Hematopoietic multipotent progenitor cell treated with erythropoietin and hydrocortisone succinate and interleukin-3 and kit ligand, for 15 days (in vitro differentiated cells): ENCODE data around the gene SYCE3.

Source experiments
- DNase-seq: peaks from one replicate; pipeline ENCODE4 v3.0.0-alpha.2; 2015; ENCODE audit warnings: low spot score

Gene SYCE3

GRCh38 chr22:50576070-50576469 lies 13.4 kb upstream of the SYCE3 start:
- no peak for DNase-seq

- DNase-seq = no peak
Measured at GRCh38 chr22:50575426-50575941, 12.8 kb upstream of the SYCE3 start.

DNA sequence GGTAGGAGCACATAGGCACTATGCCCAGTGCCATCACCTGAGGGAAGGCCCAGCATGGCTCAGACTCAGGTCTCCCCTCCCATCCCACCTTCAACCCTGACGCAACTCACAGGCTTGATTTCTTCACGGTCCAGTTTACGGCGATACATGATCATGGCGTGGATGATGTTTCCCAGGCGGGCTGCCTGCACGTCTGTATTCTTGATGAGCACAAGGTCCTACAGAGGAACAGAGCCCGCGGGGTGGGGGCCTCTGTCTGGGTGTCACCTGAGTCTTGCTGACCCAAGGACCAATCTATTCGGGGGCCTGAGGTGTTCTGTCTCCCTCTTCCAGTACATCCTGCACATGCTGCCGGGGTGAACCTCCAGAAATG lies 11.7 kb upstream of the SYCE3 start:
- DNase-seq = no peak

GRCh38 chr22:50573491-50574382 lies 11.0 kb upstream of the SYCE3 start:
- no peak for DNase-seq

DNA sequence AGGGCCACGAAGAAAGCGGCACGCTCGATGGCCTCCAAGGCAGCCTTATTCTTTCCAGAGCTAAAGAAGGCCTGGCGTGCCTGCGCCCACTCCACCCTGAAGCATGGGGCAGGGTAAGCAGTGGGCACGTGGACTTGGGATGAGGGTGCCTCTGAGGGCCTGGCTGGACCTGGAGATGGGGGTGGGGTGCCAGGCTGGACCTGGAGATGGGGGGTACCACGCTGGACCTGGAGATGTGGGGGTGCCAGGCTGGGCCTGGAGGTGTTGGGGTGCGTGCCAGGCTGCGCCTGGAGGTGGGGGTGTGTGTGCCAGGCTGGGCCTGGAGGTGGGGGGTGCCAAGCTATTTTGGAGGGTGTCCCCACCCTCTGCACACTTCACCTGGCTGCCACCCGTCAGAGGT lies 10.2 kb upstream of the SYCE3 start:
- DNase-seq = no peak

DNA sequence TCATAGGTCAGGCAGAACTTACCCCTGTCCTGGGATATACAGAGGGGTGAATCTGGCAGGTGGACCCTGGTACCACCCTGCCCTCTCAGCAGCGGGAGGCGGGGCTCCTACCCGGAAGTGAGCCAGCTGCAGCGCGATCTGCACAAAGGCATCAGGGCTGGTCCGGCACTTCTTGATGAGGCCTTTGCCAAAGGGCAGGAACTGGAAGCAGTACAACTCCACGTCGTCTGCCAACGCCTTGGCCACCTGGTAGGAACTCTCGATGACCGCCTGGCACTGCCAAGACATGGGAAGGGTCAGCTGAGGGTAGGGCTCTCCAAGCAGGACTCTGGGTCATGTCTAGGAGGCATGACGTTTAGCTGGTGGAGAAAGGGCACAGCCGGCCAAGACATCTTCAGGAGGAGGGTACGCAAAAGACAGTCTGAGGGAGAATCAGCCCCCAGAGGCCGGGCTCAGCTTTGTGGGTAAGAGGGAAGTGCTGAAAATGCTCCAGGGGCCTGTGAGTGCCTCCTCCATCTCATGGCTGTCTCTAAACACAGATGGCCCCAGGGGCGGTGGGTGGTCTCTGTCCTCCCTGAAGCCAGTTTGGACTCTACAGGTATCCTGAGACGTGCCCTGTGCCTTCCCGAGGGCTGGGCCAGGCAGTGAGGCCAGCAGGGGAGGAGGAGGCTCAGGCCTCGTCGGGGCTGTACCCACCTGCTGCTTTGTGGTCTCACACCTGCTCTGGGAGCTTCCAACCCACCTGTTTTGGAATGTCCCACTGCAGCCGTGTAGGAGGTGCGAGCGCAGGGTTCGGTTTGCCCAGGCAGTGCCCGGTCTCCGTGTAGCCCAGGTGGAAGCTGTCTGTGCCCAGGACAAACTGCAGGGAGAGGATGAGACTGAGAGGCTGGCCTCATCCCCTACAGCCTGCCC lies 8.8 kb upstream of the SYCE3 start:
- DNase-seq = no peak

- DNase-seq = no peak
Measured at GRCh38 chr22:50570861-50571260, 8.1 kb upstream of the SYCE3 start.

DNA sequence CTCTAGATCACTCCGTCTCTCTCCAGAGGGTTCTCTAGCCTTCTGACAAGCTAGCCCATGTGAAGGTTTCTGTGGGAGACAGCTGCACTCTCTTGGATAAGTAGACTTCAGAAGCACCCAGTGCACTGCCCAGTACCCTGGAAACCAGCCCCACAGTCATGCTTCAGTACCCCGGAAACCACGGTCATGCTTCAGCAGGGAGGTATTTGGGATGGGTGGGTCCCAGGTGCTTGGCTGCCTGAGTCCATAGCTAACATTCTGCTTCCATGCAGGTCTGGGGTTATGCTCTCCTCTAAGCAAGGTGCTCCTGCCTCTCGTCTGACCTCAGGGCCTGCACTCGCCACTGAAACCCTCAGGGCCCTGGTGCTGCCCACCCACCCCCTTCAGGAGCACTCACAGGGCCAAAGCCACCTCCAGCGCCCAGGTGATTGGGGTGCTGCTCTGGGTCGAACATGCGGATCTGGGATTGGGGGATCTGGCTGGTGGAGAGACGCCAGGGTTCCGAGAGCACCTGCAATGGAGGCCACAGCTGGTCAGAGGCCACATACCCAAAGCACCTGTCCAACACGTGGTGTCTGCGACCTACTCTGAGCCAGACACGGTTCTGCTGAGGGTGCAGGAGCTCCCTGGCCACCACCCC lies 7.3 kb upstream of the SYCE3 start:
- no peak for DNase-seq

GRCh38 chr22:50569041-50569459 lies 6.3 kb upstream of the SYCE3 start:
- DNase-seq = no peak

DNA sequence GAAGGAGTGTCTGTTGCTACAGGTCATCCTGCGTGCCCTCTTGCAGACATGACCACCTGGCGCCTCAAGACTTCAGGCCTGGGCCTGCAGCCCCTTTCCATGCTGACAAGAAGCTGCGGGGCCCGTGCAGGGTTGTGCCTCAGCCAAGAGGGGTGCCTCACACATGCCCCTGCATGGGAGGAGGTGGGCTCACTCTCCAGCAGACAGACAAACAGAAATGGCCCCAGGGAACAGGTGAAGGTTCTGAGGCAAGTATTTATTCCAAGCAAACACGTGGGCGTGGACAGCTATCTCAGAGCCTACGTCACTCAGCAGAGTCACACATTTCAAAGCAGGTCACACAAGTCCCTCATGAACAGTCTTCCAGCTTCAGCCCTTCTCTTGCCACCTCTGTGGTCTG lies 5.9 kb upstream of the SYCE3 start:
- no peak for DNase-seq

DNA sequence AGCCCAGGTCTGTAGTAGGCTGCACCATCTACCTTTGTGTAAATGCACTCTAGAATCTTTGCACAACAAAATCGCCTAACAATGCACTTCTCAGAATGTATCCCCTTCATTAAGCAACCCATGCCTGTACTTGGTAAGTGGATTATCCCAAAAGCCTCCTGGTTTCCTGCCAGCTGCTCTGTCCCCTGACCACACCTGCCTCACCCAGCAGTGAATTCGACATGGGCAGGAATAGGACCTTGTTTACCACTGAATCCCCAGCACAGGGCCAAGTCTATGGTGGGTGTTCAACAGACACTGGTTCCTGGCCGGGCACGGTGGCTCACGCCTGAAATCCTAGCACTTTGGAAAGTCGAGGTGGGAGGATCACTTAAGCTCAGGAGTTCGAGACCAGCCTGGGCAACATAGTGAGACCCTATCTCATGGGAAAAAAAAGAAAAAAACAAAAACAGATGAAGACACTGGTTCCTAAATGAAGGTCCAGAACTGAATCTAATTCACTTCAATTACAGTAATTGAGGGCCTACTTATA lies 5.1 kb upstream of the SYCE3 start:
- DNase-seq = no peak

DNA sequence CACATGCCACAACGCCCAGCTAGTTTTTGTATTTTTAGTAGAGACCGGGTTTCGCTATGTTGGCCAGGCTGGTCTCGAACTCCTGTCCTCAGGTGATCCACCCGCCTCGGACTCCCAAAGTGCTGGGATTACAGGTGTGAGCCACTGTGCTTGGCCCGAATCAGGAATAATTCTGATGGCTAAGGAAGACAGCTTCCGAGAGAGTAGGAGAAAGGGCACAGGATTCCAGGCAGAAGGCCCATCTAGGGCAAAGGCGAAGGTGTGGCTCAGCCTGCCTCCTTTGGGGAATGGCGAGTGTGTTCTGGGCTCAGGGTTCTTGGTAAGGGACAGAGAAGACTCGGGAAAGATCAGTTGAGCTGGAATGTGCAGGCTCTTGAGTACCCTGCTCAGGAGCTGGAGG lies 1.6 kb upstream of the SYCE3 start:
- no peak for DNase-seq

DNA sequence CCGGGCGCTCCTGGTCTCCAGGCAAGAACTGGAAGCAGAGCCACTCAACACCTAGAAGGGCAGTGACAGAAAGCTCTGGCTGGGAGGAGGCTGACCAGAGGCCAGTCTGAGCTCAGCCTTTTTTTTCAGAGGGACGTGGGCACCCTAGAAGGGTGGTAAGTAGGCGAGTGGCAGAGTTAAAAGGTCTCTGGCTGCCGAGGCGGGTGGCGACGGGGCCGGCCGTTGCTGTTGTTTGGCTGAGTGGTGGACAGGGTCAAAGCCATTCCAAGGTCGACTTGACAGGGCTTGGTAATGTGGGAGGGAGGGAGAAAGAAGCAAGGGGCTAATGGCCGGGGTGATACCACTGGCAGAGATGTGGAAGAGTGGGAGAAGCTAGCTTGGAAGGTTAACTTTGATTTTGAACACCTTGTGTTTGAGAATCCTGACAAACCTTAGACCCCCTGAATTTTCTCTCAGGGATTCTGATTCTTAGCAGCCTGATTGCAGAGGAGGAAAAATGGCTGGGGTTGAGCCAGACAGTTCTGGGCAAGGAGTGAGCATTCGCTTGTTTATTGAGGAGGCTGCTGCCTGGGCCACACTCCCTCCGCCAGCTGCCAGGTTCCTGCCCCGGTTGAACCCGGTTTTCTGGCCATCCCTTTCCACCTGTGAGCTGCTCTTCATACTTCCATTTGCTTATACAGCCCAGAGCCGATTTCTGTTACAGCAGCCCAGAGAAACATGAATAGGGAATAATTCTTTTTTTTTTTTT lies 868 bp upstream of the SYCE3 start:
- DNase-seq = no peak

DNA sequence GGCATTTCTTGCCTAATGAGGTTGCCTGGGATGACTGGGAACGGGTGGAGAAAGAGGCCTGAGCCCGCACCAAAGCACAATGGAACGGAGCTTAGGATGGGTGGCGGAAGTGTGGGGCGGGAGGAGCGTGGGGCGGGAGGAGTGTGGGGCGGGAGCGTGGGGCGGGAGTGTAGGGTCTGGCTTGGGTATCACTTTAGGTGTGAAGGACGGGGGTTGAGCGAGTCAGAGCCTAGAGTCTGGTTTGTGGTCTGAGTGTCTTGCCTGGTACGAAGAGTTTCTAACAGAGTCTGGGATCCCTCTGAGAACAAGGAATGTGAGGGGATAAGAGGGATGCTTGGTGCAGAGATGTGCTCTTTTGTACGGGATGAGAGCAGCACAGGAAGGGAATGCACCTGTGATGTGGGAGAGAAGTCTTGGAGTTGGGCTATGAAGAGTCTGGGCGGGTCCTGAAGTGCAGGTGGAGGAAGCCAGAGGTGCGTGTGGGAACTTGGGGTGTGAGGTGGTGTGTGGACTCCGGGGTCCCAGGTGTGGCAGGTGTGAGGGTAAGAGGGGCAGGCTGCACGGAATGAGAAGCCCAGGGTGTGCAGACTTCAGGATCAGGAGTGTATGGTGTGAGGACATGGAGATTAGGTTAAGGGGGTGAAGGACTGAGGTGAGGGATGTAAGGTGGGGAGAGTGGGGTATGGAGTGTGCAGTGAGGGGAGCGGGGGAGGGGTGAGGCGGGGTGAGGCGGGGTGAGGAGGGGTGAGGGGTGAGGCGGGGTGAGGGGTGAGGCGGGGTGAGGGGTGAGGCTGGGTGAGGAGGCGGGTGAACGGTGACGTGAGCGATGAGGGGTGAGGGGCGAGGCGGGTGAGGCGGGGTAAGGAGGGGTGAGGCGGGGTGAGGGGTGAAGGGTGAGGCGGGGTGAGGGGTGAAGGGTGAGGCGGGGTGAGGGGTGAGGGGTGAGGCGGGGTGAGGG lies 1.0 kb downstream of the SYCE3 start:
- no peak for DNase-seq

- no peak for DNase-seq
Measured at GRCh38 chr22:50560034-50560433, 2.7 kb downstream of the SYCE3 start.

- DNase-seq = no peak
Measured at GRCh38 chr22:50556703-50557102, 6.0 kb downstream of the SYCE3 start.

- no peak for DNase-seq
Measured at GRCh38 chr22:50553310-50553709, 9.4 kb downstream of the SYCE3 start.

GRCh38 chr22:50551160-50551752 lies 11.5 kb downstream of the SYCE3 start:
- no peak for DNase-seq

DNA sequence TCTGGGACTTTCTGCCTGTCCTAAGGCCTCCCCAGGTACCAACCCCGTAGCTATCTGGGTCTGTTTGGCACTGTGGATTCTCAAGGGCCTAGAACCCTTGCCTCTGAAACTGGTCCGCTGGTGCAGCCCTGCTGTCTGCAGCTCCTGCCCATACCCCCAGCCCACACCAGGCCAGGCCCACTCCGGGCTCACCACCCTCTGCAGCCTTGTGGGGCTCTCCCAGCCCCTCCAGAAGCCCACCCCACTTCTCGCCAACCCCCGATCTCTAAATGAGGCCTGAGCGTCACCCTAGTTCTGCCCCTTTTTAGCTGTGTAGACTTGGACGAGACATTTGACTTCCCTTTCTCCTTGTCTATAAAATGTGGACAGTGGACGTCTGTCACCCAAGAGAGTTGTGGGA lies 12.3 kb downstream of the SYCE3 start:
- DNase-seq = no peak
